ENCODE measurements around the gene TMEM42. TPM values are rescaled to one million over a fixed set of nuclear protein-coding genes. Genes with fewer than 3 reads are reported as not detected.

TMEM42 gene
- total RNA-seq, 1 experiment from 2014 or later = 15.0 TPM

DNA sequence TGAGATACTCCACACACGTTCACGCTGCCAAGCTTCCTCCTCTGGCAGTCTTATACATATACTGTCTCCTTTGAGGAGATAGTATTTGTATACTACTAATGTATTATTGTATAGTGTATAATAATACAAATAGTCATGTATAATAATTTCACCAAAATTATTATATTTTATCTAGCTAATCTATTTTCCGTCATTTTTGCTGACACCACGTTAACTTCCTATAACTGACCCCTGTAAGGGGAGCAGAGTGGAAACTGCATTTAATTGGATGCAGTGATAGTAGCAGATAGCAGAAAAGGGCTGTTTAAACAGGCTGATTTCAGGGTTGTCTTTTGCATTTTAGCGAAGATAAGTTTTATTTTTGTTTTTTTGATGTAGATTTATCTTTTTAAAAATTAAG is 30.5 kb upstream of the TMEM42 start:
- Mint-ChIP-seq H3K9me3 (peaks cover 5% of the 10 kb centered on the region), H3K36me3 (peaks cover 61% of the 10 kb centered on the region), H3K27ac (no peak overlapping the region), H3K4me1 (no peaks in the 10 kb centered on the region), H3K27me3 (ENCODE audit: low read depth) (no peaks in the 10 kb centered on the region), H3K4me3 (no peak overlapping the region)
- DNase-seq (ENCODE audit: low spot score) (no peak), ATAC-seq (no peak)
- ChIA-PET POLR2A (no interaction called here), CTCF (no interaction called here)
- TF ChIP-seq ATF2 (CRISPR knock-in tag; IDR thresholded peaks at IDR 0.05; ENCODE audit: borderline replicate concordance, low read depth) (no peak), ZMAT4 (CRISPR knock-in tag; IDR thresholded peaks at IDR 0.05) (no peak), OVOL2 (CRISPR knock-in tag; IDR thresholded peaks at IDR 0.05; ENCODE audit: borderline replicate concordance) (no peak), NFE2L1 (CRISPR knock-in tag; IDR thresholded peaks at IDR 0.05) (no peak), ATF3 (CRISPR knock-in tag; conservative IDR thresholded peaks at IDR 0.05) (no peak), TEAD1 (CRISPR knock-in tag; IDR thresholded peaks at IDR 0.05) (no peak)
- TF ChIP-seq, protein P1, sequence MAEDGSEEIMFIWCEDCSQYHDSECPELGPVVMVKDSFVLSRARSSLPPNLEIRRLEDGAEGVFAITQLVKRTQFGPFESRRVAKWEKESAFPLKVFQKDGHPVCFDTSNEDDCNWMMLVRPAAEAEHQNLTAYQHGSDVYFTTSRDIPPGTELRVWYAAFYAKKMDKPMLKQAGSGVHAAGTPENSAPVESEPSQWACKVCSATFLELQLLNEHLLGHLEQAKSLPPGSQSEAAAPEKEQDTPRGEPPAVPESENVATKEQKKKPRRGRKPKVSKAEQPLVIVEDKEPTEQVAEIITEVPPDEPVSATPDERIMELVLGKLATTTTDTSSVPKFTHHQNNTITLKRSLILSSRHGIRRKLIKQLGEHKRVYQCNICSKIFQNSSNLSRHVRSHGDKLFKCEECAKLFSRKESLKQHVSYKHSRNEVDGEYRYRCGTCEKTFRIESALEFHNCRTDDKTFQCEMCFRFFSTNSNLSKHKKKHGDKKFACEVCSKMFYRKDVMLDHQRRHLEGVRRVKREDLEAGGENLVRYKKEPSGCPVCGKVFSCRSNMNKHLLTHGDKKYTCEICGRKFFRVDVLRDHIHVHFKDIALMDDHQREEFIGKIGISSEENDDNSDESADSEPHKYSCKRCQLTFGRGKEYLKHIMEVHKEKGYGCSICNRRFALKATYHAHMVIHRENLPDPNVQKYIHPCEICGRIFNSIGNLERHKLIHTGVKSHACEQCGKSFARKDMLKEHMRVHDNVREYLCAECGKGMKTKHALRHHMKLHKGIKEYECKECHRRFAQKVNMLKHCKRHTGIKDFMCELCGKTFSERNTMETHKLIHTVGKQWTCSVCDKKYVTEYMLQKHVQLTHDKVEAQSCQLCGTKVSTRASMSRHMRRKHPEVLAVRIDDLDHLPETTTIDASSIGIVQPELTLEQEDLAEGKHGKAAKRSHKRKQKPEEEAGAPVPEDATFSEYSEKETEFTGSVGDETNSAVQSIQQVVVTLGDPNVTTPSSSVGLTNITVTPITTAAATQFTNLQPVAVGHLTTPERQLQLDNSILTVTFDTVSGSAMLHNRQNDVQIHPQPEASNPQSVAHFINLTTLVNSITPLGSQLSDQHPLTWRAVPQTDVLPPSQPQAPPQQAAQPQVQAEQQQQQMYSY (CRISPR knock-in tag; IDR thresholded peaks at IDR 0.05) = no peak

GRCh38 chr3:44832032-44832431 is 29.7 kb upstream of the TMEM42 start:
- H3K27ac Mint-ChIP-seq = no peak overlapping the region
- CTCF ChIA-PET = interaction anchor here (0.6 kb wide), 1 partner anchor 14 kb away, joined by 3 read pairs; no protein-coding TSS in a partner anchor
- H3K36me3 Mint-ChIP-seq = peaks cover 62% of the 10 kb centered on the region
- H3K4me3 Mint-ChIP-seq = no peak overlapping the region
- no peaks in the 10 kb centered on the region for H3K4me1 Mint-ChIP-seq
- ATAC-seq = no peak
- DNase-seq (ENCODE audit: low spot score) = no peak
- peaks cover 13% of the 10 kb centered on the region for H3K9me3 Mint-ChIP-seq
- H3K27me3 Mint-ChIP-seq (ENCODE audit: low read depth) = no peaks in the 10 kb centered on the region
- POLR2A ChIA-PET = no interaction called here
- TF ChIP-seq TCF7 (CRISPR knock-in tag; IDR thresholded peaks at IDR 0.05; ENCODE audit: low read depth) = no peak
- no peak for TF ChIP-seq ZNF121 (CRISPR knock-in tag; IDR thresholded peaks at IDR 0.05)
- no peak for TF ChIP-seq ATF2 (CRISPR knock-in tag; IDR thresholded peaks at IDR 0.05; ENCODE audit: borderline replicate concordance, low read depth)
- TF ChIP-seq, protein P2, sequence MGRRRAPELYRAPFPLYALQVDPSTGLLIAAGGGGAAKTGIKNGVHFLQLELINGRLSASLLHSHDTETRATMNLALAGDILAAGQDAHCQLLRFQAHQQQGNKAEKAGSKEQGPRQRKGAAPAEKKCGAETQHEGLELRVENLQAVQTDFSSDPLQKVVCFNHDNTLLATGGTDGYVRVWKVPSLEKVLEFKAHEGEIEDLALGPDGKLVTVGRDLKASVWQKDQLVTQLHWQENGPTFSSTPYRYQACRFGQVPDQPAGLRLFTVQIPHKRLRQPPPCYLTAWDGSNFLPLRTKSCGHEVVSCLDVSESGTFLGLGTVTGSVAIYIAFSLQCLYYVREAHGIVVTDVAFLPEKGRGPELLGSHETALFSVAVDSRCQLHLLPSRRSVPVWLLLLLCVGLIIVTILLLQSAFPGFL (CRISPR knock-in tag; IDR thresholded peaks at IDR 0.05; ENCODE audit: borderline replicate concordance) = no peak
- TF ChIP-seq CBFB (CRISPR knock-in tag; IDR thresholded peaks at IDR 0.05; ENCODE audit: low read depth) = no peak
- TF ChIP-seq PRRX2 (CRISPR knock-in tag; IDR thresholded peaks at IDR 0.05) = no peak
- no peak for TF ChIP-seq SMAD4 (CRISPR knock-in tag; IDR thresholded peaks at IDR 0.05)
- no peak for TF ChIP-seq CREM (CRISPR knock-in tag; IDR thresholded peaks at IDR 0.05)
- TF ChIP-seq ZNF219 (CRISPR knock-in tag; IDR thresholded peaks at IDR 0.05; ENCODE audit: borderline replicate concordance) = no peak
- TF ChIP-seq IRF1 (CRISPR knock-in tag; IDR thresholded peaks at IDR 0.05) = no peak
- TF ChIP-seq STAT6 (CRISPR knock-in tag; conservative IDR thresholded peaks at IDR 0.05; ENCODE audit: low read depth) = no peak
- TF ChIP-seq E2F5 (CRISPR knock-in tag; IDR thresholded peaks at IDR 0.05) = no peak
- TF ChIP-seq AR (CRISPR knock-in tag; IDR thresholded peaks at IDR 0.05) = no peak
